ENCODE results near the gene BLOC1S5. TPM values are rescaled to one million over a fixed set of nuclear protein-coding genes. Genes with fewer than 3 reads are reported as not detected.

BLOC1S5 gene
- total RNA-seq, 1 donor from 2014 or later = 20.8 TPM

DNA sequence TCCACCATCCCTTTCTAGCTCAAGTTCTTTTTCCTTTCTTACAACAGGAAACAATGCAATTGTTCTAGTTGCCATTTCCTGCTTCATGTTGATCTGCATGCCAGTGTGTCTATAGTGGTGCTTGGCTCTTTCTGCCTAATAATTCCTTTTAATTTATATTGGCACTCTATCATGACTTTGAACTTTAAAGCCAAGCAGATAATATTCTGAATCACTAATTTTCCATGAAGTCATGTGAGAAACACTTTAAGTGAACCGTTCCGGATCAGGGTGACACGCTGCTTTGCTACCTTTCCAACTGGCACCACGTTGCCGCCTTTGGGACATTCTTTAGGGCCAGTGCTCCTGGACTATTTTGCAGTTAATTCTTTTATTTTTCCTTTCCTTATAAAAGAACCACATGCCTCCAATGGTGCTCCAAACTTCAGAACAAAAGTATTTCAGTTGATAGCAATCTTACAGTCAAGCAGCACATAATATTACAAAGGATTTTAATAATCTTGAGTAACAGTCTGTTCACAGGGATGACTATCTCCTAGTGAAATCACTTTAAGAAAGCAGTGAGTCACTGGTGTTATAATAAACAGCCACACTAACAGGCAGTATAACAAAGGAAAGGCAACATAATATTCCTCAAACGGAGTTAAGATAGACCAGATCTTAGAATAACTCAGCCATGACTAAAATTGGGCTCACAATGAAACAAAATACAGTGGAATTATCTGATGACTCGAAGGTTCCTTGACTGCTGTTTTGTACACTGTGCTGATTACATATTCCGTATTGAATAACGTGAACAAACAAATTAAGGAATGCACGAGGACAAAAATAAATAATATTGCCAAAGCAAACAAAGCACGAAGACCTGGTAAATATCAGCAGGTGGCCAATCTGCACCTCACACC, 19.0 kb upstream of the BLOC1S5 start:
- no peak for FAIRE-seq
- DNase-seq (ENCODE audit: low spot score in 2 of 2) = no peak

DNA sequence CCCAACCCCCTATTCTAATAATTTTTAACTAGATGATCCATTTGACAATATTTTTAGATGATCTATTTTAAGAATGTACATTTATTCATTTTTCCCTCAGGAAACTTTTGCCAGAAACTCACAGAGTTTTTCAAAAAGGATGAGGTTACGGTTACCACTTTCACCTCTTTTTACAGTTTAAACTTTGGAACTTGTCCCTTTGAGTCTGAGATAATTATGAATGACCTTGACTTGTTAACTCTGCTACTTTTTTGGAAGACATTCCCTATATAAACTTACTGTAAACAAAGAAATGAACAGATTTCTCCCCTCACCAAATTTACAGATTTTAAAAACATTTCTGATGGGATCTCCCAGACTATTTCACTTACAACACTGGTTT, 18.4 kb upstream of the BLOC1S5 start:
- FAIRE-seq = no peak

GRCh38 chr6:8080362-8081151, 16.4 kb upstream of the BLOC1S5 start:
- FAIRE-seq = no peak

More for the DNA sequence above, 18.4 kb upstream of the BLOC1S5 start:
- no peak for DNase-seq (ENCODE audit: low spot score in 2 of 2)

GRCh38 chr6:8079126-8079525, 14.9 kb upstream of the BLOC1S5 start:
- DNase-seq (ENCODE audit: low spot score in 2 of 2) = no peak

More at GRCh38 chr6:8080362-8081151, 16.4 kb upstream of the BLOC1S5 start:
- DNase-seq (ENCODE audit: low spot score in 2 of 2) = no peak

DNA sequence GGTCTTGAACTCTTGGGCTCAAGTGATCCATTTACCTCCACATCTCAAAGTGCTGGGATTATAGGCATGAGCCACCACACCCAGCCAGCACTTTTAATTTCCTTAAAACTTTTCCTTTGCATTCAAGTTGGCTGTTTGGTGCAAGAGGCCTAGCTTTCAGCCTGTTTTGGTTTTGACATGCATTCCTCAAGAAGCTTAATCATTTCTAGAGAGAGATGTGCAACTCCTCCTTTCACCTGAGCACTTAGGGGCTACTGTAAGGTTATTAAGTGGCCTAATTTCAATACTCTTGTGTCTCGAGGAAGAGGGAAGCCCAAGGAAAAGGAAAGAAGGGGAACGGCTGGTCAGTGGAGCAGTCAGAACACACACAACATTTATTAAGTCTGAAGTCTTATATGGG, 13.8 kb upstream of the BLOC1S5 start:
- DNase-seq (ENCODE audit: low spot score in 2 of 2) (no peak), FAIRE-seq (no peak)

More at GRCh38 chr6:8079126-8079525, 14.9 kb upstream of the BLOC1S5 start:
- no peak for FAIRE-seq

- DNase-seq (ENCODE audit: low spot score in 2 of 2) = no peak
- FAIRE-seq = no peak
Measured at GRCh38 chr6:8075704-8076103, 11.5 kb upstream of the BLOC1S5 start.

- DNase-seq (ENCODE audit: low spot score in 2 of 2) (no peak), FAIRE-seq (no peak)
Measured at GRCh38 chr6:8075185-8075584, 11.0 kb upstream of the BLOC1S5 start.

- FAIRE-seq (no peak), DNase-seq (ENCODE audit: low spot score in 2 of 2) (no peak)
Measured at GRCh38 chr6:8074213-8074612, 10.0 kb upstream of the BLOC1S5 start.

GRCh38 chr6:8073758-8074157, 9.6 kb upstream of the BLOC1S5 start:
- no peak for FAIRE-seq
- DNase-seq (ENCODE audit: low spot score in 2 of 2) = no peak

- FAIRE-seq (no peak), DNase-seq (ENCODE audit: low spot score in 2 of 2) (no peak)
Measured at GRCh38 chr6:8070718-8071117, 6.5 kb upstream of the BLOC1S5 start.

GRCh38 chr6:8069631-8070284, 5.6 kb upstream of the BLOC1S5 start:
- no peak for DNase-seq (ENCODE audit: low spot score in 2 of 2)
- FAIRE-seq = no peak

DNA sequence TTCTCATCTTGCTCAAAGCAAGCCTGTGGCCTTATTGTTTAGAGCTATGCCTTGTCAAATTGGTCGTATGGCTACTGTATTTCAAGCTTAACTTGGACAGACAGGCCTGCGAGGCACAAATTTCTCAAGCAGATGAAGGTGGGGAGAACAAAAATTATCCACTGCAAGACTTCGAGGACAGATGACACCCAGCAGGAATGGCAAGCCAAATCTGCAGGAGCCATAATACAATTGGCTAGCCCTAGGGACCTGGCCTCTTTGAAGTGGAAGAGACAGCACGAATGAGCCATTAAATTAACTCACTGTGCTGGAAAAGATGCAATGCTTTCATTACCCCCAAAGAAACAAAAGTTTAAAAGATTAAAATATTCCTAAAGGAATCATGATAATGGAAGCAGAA, 5.0 kb upstream of the BLOC1S5 start:
- DNase-seq (ENCODE audit: low spot score in 2 of 2) = no peak

DNA sequence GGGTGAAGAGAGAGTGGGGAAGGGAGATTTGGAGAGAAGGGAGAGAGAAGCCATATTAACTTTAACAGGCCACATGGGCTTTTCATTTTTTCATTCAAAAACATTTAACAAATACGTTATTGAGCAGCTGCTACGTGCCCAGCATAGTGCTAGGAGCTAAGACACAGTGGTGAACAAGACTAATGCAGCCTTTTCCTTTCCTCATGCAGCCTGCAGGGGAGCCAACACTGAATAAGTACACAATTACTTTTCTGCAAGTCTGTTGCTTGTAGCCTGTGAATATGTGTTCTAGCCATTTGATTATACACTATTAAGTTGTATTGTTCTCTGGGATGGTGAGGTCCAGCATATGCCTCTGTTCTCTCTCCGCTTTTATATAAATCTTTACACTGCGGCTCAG, 1.9 kb upstream of the BLOC1S5 start:
- FAIRE-seq (no peak), DNase-seq (ENCODE audit: low spot score in 2 of 2) (no peak)

More for the DNA sequence above, 5.0 kb upstream of the BLOC1S5 start:
- FAIRE-seq = no peak

- FAIRE-seq (no peak), DNase-seq (ENCODE audit: low spot score in 2 of 2) (no peak)
Measured at GRCh38 chr6:8065519-8065911, 1.3 kb upstream of the BLOC1S5 start.

DNA sequence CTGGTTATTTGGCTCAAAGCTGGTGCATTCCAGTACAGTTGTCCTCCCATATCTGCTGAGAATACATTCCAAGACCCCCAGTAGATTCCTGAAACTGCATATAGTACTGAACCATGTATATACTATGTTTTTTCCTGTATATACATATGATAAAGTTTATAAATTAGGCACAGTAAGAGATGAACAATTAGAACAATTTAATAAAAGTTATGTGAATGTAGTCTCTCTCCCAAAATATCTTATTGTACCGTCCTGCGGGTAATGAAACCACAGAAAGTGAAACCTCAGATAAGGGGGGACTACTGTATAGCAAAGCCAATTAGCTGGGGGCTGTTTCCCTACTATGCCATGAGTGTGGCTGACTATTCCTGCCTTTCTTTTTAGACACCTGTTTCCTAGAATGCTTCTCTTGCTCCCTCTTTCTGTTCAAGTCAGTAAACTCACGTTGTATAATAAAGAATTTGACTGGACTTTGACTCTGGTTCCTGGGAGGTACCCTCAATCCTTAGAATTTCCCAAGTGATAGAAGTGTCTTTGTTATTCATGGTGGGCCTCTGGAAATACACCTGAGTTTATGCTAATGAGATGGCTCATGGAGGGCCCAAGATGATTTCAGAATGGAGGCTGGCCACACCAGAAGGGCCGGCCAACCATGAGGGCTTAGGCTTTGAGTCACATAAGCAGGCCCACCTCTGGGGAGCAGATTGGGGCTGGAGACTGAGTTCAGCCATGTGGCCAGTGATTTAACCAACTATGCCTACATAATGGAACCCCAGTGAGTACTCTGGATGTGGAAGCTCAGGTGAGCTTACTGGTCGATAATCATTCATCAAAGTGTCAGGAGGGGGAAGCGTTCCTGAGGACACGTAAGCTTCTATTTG, 689 bp upstream of the BLOC1S5 start:
- FAIRE-seq (no peak), DNase-seq (ENCODE audit: low spot score in 2 of 2) (no peak)

GRCh38 chr6:8061736-8062135, 2.5 kb downstream of the BLOC1S5 start:
- no peak for FAIRE-seq
- DNase-seq (ENCODE audit: low spot score in 2 of 2) = no peak

- DNase-seq (ENCODE audit: low spot score in 2 of 2) (no peak), FAIRE-seq (no peak)
Measured at GRCh38 chr6:8060346-8060745, 3.8 kb downstream of the BLOC1S5 start.

- peak; percentile 37 for FAIRE-seq
Measured at GRCh38 chr6:8059129-8059528, 5.1 kb downstream of the BLOC1S5 start.

DNA sequence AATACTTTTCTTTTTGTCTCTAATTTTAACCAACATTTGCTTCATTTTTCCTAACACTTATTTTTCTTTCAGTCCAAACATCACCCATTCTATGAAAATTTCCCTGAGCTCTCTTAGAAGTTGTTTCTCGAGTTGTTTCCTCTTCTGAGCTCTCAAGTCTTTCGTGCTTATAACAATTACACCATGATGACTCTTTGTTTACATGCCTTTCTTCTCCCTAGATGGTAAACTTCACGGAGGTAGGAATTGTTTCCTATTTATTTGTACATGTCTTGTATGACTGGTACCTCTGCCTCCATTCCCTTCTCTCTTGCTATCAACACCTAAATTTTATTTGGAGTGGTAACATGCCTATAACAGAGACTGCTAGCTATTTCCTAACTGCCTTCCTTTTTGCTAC, 6.4 kb downstream of the BLOC1S5 start:
- FAIRE-seq = no peak
- DNase-seq (ENCODE audit: low spot score in 2 of 2) = no peak

More at GRCh38 chr6:8059129-8059528, 5.1 kb downstream of the BLOC1S5 start:
- DNase-seq (ENCODE audit: low spot score in 2 of 2) = peak in 1 of 2 donors; percentile 20

GRCh38 chr6:8057263-8057662, 6.9 kb downstream of the BLOC1S5 start:
- FAIRE-seq (no peak), DNase-seq (ENCODE audit: low spot score in 2 of 2) (no peak)
